ENCODE results near the gene ABHD1.

Gene ABHD1

GRCh38 chr2:27086724-27087593 lies 36.7 kb upstream of the ABHD1 start, which contains the start of gene KHK:
KHK (plus strand) TSS chr2:27086772; CDS start chr2:27087260, 488 bp downstream.
- DNase-seq (ENCODE audit: low spot score), result peak; percentile 27

DNA sequence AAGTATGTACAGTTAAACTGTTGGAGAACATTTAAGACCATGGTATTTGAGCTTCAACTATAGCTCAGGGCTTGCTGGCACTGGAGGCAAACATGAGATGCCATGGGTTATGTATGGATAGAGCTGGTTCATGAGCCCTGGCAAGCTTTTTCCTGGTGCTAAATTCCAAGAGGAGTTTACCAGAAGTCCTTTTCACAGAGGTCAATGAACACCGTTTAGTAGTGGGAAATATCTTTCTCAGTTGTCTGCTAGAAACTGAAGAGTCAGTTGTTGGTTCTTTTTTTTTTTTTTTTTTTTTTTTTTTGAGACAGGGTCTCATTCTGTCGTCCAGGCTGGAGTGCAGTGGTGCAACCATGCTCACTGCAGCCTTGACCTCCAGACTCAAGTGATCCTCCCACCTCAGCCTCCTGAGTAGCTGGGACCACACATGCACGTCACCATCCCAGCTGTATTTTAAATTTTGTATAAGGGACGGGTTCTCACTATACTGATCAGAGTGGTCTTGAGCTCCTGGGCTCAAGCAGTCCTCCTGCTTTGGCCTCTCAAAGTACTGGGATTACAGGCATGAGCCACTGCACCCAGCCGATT lies 35.7 kb upstream of the ABHD1 start:
- no peak for DNase-seq (ENCODE audit: low spot score)

DNA sequence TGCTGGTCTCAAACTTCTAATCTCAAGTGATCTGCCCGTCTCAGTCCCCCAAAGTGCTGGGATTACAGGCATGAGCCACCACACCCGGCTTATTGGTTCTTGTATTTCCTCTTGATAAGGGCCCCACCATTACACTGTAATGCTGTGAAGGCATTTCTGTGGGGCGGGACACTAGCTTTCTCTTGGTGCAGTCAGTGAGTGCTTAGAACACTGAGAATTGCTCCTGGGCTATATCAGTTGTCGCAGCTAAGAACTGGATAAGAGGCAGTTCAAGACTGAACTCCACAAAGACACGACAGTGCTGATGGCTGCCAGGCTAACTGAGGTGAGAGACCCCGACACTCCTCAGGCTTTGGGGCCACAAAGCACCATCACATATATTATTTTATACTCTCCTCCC lies 35.0 kb upstream of the ABHD1 start:
- DNase-seq (ENCODE audit: low spot score), result no peak

DNA sequence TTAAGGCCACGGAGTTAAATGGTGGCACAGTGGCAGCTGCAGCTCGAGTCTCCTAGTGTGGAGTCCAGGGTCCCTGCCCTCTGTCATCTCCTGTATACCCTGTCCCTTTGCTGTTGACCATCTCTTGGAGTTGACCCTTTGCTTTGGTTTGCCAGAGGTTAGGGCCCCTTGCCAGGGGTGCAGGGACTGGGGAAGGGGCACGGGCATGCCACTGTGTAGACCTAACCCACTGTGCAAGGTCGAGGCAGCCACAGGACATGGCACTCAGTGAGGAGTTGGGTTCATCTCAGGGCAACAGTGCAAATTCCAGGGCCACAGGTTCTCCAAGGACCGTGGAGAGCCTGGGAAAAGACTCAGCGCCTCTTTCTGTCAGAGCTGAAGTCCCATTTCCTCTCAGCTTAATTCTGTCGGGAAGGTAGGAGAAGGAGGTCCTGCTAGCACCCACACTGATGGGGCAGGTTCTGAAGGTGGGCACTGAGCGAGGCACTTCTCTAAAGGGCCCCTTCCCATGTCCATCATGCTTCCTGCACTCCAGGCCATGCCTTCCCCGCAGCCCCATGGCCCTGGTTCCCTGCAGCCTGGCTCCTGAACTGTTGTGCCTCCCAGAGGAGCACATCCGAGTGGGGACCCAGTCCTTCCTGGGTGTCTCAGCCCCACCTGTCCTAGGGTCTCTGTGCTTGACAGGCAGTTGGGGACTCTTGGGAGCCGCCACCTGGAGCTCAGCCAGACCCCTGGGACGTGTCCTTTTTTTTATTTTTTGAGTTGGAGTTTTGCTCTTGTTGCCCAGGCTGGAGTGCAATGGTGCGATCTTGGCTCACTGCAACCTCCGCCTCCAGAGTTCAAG lies 34.3 kb upstream of the ABHD1 start:
- no peak for DNase-seq (ENCODE audit: low spot score)

- no peak for DNase-seq (ENCODE audit: low spot score)
These were observed 31.6 kb upstream of the ABHD1 start for GRCh38 chr2:27091746-27092695.

DNA sequence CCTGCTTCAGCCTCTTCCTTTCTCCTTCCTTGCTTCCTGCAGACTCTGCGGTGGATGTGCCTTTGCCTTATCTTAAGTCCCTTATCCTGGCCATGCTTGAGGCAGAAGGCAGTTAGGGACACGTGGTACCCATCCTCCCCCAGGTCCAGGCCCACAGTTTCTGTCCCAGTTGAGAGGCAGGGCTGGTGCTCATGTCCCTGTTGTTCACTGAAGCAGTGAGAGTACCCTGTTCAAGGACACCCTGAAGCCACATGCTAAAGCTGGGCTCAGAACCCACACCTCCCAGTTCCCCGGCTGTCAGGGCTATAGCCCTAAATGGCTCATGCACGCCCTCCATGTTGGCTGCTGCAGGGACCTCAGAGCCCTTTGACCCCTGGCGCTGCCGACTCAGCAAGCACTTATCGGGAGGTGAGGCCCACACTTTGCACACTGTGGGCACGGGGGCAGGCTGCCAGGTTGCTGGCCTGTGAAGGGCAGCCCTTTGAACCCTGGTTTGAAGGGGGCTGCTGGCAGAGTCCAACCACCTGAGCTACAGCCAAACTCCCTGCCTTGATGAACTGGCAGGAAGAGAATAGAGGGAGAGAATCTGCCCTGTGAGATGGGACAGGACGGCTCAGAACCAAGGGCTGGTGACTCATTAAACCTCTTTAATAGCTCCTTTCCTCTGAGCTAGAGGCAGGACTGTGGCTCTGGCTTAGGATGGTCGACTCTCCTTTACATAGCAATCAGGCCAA lies 30.8 kb upstream of the ABHD1 start:
- DNase-seq (ENCODE audit: low spot score), result no peak

GRCh38 chr2:27093430-27094352 lies 29.9 kb upstream of the ABHD1 start:
- DNase-seq (ENCODE audit: low spot score), result no peak

GRCh38 chr2:27094353-27094984 lies 29.1 kb upstream of the ABHD1 start:
- no peak for DNase-seq (ENCODE audit: low spot score)

- DNase-seq (ENCODE audit: low spot score), result no peak
These were observed 28.2 kb upstream of the ABHD1 start for GRCh38 chr2:27095427-27095744.

- peak; percentile 83 for DNase-seq (ENCODE audit: low spot score)
These were observed 27.6 kb upstream of the ABHD1 start for GRCh38 chr2:27095745-27096651.

DNA sequence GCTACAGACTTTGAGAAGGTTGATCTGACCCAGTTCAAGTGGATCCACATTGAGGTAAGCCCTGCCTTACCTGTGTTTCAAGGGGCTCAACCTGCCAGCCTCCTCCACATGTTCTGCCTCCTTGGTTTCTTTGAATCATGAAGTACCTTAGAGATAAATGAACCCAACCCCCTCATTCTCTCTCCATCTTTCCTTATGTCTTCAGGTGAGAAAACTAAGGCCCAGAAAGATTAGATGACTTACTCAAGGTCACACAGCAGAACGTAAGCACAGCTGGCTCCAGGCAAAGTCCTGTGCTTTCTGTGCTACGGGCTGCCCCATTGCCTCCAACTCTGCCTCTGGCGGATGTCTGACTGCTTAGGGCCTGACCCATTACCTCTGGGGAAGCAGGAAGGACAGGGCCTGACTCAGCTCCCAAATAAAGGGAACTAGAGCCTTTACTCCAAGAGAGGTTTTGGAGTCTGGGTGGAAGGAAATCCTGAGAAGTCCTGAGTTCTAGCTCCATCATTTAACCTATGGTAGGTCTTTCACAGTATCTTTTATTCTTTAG lies 26.8 kb upstream of the ABHD1 start:
- DNase-seq (ENCODE audit: low spot score), result no peak

GRCh38 chr2:27097341-27097740 lies 26.3 kb upstream of the ABHD1 start:
- DNase-seq (ENCODE audit: low spot score), result no peak

DNA sequence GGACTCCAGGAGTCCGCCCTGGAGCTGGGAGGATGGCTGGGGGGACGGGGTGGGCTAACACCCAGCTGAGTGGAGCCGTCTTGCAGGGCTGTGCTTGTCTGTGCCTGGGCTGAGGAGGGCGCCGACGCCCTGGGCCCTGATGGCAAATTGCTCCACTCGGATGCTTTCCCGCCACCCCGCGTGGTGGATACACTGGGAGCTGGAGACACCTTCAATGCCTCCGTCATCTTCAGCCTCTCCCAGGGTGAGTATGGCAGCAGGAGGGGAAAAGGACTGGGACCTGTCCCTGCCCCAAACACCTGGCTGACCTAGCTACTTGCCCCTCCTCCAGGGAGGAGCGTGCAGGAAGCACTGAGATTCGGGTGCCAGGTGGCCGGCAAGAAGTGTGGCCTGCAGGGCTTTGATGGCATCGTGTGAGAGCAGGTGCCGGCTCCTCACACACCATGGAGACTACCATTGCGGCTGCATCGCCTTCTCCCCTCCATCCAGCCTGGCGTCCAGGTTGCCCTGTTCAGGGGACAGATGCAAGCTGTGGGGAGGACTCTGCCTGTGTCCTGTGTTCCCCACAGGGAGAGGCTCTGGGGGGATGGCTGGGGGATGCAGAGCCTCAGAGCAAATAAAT lies 24.2 kb upstream of the ABHD1 start:
- no peak for DNase-seq (ENCODE audit: low spot score)

- DNase-seq (ENCODE audit: low spot score), result no peak
These were observed 23.6 kb upstream of the ABHD1 start for GRCh38 chr2:27100036-27100435.

DNA sequence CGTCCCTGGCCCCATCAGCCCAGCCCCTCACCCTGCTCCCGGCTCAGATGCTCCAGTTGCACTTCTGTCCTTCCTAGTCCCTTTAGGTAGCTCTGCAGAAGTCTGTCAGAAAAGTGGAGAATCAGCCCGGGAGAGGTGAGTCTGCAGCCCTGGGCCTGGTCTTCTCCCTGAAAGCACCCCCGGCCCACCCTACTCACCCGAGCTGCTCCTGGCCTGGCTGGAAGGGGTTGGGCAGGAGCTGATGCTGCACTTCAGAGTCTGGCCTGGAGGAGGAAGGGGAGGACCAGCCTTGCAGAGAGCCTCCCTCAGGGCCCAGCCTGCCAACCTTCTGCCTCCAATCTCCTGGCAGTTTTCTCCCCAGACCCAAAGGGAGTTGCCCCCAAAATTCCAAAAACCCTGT lies 21.3 kb upstream of the ABHD1 start:
- no peak for DNase-seq (ENCODE audit: low spot score)

DNA sequence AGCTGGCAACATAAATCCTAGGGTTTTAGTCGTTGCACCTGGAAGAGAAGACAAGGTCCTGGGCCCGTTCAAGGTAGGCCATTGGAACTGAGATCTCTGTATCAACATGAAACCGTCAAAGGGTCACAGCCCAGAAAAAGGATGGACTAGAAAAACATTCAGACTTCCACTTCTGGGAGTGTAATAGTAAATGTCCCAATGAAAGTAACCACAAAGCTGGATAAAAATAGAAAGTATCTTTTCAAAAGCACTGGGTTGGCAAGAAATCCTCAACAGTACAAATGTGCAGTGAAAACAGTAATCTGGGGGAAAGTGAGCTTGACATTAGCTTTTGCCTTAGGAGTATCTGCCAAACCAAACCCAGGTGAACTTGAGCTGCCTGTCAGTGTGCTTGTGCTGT lies 17.6 kb upstream of the ABHD1 start:
- no peak for DNase-seq (ENCODE audit: low spot score)

DNA sequence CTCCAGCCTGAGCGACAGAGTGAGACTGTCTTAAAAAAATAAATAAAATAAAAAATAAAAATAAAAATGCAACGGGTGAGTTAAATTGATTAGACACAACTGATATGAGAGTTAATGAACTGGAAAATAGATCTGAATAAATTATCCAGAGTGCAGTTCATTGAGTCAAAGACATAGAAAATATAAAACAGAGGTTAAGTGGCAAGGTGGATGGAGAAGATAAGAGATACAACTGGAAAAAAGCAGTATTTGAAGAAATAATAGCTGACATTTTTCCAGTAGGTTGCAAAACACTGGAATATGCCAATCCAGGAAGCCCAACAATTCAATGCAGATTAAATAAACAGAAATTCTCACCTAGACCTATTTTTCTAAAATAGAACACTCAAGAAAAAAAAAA lies 15.4 kb upstream of the ABHD1 start:
- DNase-seq (ENCODE audit: low spot score), result no peak

GRCh38 chr2:27109083-27109482 lies 14.5 kb upstream of the ABHD1 start:
- DNase-seq (ENCODE audit: low spot score), result no peak

All from GM03348 (cell line).